Measurements from ENCODE around the gene FLYWCH2. TPM values are rescaled to one million over a fixed set of nuclear protein-coding genes. Genes with fewer than 3 reads are reported as not detected.

FLYWCH2 gene
- 70.5 and 86.8 TPM in 2 replicates for total RNA-seq

GRCh38 chr16:2882650-2883457 is at the start of gene FLYWCH2:
Gene FLYWCH2 (plus strand): TSS chr16:2883215. CDS start chr16:2896450, 13,235 bp downstream.

GRCh38 chr16:2857451-2858244 is 25.4 kb upstream of the FLYWCH2 start, which contains the start of gene PRSS22:
Gene PRSS22 (minus strand): TSS chr16:2858170. CDS start chr16:2858104, 66 bp downstream.

GRCh38 chr16:2911638-2912329 is 28.8 kb downstream of the FLYWCH2 start, which contains the start of gene FLYWCH1:
Gene FLYWCH1 (plus strand): TSS chr16:2911931. CDS start chr16:2929686, 17,755 bp downstream.

Other genes with a start within 250 kb of the FLYWCH2 start
- 19.9 and 27.9 TPM in 2 replicates for gene KCTD5, start 200.7 kb upstream of the FLYWCH2 start, total RNA-seq
- gene PRSS27, start 163.0 kb upstream of the FLYWCH2 start, total RNA-seq: 0.32 and 0.46 TPM in 2 replicates
- 31.9 and 36.7 TPM in 2 replicates for gene SRRM2, start 130.6 kb upstream of the FLYWCH2 start, total RNA-seq
- gene ELOB, start 105.9 kb upstream of the FLYWCH2 start, total RNA-seq: 394 and 1,158 TPM in 2 replicates
- gene PRSS33, start 95.7 kb upstream of the FLYWCH2 start, total RNA-seq: not detected in 2 replicates
- gene PRSS41, start 84.7 kb upstream of the FLYWCH2 start, total RNA-seq: not detected in 2 replicates
- 1.9 TPM in 1 of 2 replicates, not detected in the other for gene PRSS21, start 66.0 kb upstream of the FLYWCH2 start, total RNA-seq
- 0.65 and 1.5 TPM in 2 replicates for gene ZG16B, start 52.9 kb upstream of the FLYWCH2 start, total RNA-seq
- gene PRSS22, start 25.0 kb upstream of the FLYWCH2 start, total RNA-seq: not detected in 2 replicates
- gene FLYWCH1, start 28.7 kb downstream of the FLYWCH2 start, total RNA-seq: 31.3 and 33.1 TPM in 2 replicates
- gene KREMEN2, start 81.1 kb downstream of the FLYWCH2 start, total RNA-seq: not detected in 2 replicates
- gene PAQR4, start 86.1 kb downstream of the FLYWCH2 start, total RNA-seq: 9.1 and 15.3 TPM in 2 replicates
- 7.9 and 8.1 TPM in 2 replicates for gene PKMYT1, start 97.2 kb downstream of the FLYWCH2 start, total RNA-seq
- not detected in 2 replicates for gene CLDN9, start 129.7 kb downstream of the FLYWCH2 start, total RNA-seq
- gene CLDN6, start 135.0 kb downstream of the FLYWCH2 start, total RNA-seq: not detected in 2 replicates
- 244 and 303 TPM in 2 replicates for gene TNFRSF12A, start 137.2 kb downstream of the FLYWCH2 start, total RNA-seq
- gene HCFC1R1, start 140.7 kb downstream of the FLYWCH2 start, total RNA-seq: 2.9 and 7.0 TPM in 2 replicates
- 25.3 and 36.8 TPM in 2 replicates for gene THOC6, start 140.8 kb downstream of the FLYWCH2 start, total RNA-seq
- gene BICDL2, start 153.7 kb downstream of the FLYWCH2 start, total RNA-seq: not detected in 2 replicates
- under 0.01 TPM in 1 of 2 replicates, not detected in the other for gene MMP25, start 163.3 kb downstream of the FLYWCH2 start, total RNA-seq
- gene IL32, start 182.4 kb downstream of the FLYWCH2 start, total RNA-seq: 41.9 and 78.6 TPM in 2 replicates
- gene ZSCAN10, start 216.1 kb downstream of the FLYWCH2 start, total RNA-seq: not detected in 2 replicates
- gene ZNF205, start 229.4 kb downstream of the FLYWCH2 start, total RNA-seq: 20.1 and 29.9 TPM in 2 replicates